ENCODE results near the gene HOXB9.
A peak's percentile ranks its signal among the peaks of the same experiment; 100 is the strongest.

HOXB9 gene

GRCh38 chr17:48626245-48627117, at the start of gene HOXB9:
Gene HOXB9, minus strand, starts transcription at chr17:48626358. Its CDS starts 89 bp downstream, at chr17:48626269.
- peak; percentile 50 for DNase-seq

- DNase-seq, result no peak
Measured at GRCh38 chr17:48672340-48672739, 46.2 kb upstream of the HOXB9 start.

GRCh38 chr17:48671697-48672171, 45.6 kb upstream of the HOXB9 start:
- peak; percentile 70 for DNase-seq

- no peak for DNase-seq
Measured at GRCh38 chr17:48663134-48663924, 37.2 kb upstream of the HOXB9 start.

- no peak for DNase-seq
Measured at GRCh38 chr17:48655913-48656312, 29.8 kb upstream of the HOXB9 start.

- no peak for DNase-seq
Measured at GRCh38 chr17:48649741-48650140, 23.6 kb upstream of the HOXB9 start.

- DNase-seq, result no peak
Measured at GRCh38 chr17:48647963-48648245, 21.7 kb upstream of the HOXB9 start.

- DNase-seq, result peak; percentile 18
Measured at GRCh38 chr17:48647103-48647962, 21.2 kb upstream of the HOXB9 start.

- peak; percentile 40 for DNase-seq
Measured at GRCh38 chr17:48646183-48647102, 20.3 kb upstream of the HOXB9 start.

GRCh38 chr17:48645639-48646182, 19.6 kb upstream of the HOXB9 start:
- no peak for DNase-seq

- no peak for DNase-seq
Measured at GRCh38 chr17:48644910-48645557, 18.9 kb upstream of the HOXB9 start.

- DNase-seq, result no peak
Measured at GRCh38 chr17:48644159-48644558, 18.0 kb upstream of the HOXB9 start.

GRCh38 chr17:48643697-48644012, 17.5 kb upstream of the HOXB9 start:
- DNase-seq, result no peak

GRCh38 chr17:48642843-48643696, 16.9 kb upstream of the HOXB9 start:
- no peak for DNase-seq

GRCh38 chr17:48642059-48642842, 16.1 kb upstream of the HOXB9 start:
- no peak for DNase-seq

GRCh38 chr17:48641541-48642058, 15.4 kb upstream of the HOXB9 start:
- DNase-seq, result no peak

GRCh38 chr17:48640858-48641180, 14.7 kb upstream of the HOXB9 start:
- DNase-seq, result no peak

GRCh38 chr17:48639982-48640857, 14.1 kb upstream of the HOXB9 start:
- no peak for DNase-seq

All from CD4-positive, alpha-beta T cell treated with Interleukin-17A for 1 hour (primary cell).